GM18505 (cell line): ENCODE measurements around the gene ELOF1.
"Not testable (repeated sequence)": the region's sequence is repeated elsewhere in the genome, so short reads cannot be mapped to it uniquely, and the experiment has no call there.

Source experiments
- ATAC-seq: cut with Tn5 transposase; IDR thresholded peaks from one replicate; pipeline ENCODE4 v1.9.1; 2021; ENCODE audit not compliant: unreplicated experiment
- POLR2A ChIP-seq: IDR thresholded peaks from 4 replicates; pipeline ENCODE4 v1.6.1; 2011; ENCODE audit warnings: borderline replicate concordance; ENCODE audit not compliant: insufficient read depth, insufficient read length; ENCODE audit errors: extremely low read depth

The ELOF1 gene

DNA sequence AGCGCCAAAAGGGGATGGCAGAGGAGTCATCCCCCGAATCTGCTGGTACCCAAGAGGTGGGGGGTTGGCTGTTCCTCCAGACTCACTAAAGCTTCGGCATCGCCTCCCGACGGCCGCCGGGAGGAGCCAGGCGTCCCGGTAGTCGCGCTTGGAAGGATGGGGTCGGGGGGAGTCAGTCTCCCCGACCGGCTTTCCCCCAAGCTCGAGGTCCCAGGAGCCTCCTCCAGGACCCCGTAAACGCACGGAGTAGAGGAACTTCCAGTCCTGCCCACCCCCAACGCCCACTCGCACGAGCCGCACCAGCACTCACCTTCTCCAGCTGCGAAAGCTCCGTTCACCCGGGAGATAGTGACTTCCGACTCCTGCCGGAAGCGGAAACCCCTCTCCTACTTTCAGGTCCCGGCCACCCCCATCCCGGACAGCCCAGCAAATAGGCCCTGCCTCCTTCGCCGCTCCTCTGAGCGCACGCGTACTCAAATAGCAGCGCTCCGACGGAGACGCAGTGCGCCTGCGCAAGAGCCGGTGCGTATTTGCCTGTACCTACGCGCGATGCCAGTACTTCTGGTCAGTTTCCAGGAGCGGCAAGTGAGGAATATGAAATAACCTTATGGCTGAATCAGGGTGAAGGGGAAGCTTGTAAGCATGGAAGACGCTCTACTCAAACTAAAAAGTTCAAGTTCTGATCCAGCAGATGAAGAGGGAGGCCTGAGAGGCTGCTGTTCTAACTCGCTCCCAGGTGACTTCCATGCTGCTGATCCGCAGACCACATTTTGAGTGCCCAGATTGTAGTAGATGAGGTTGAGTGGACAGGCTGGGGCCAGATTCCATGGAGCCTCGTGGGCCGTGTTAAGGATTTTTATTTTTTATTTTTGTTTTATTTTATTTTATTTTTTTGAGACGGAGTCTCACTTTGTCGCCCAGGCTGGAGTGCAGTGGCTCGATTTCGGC lies at the start of gene ELOF1:
TSS of gene ELOF1 (minus strand) at position 350 of the 948 bp plus-strand sequence. CDS start 4,883 bp downstream, outside the sequence.
- TF ChIP-seq POLR2A = peak; percentile 89

DNA sequence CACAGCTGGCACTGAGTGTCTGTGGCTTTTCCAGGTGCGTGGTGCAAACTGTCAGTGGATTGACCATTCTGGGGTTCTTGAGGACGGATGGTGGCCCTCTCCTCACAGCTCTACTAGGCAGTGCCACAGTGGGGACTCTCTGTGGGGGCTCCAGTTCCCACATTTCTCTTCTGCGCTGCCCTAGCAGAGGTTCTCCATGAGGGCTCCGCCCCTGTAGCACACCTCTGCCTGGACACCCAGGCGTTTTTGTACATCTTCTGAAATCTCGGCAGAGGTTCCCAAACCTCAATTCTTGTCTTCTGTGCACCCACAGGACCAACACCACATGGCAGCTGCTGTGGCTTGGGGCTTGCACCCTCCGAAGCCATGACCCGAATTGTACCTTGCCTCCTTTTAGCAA lies 47.5 kb upstream of the ELOF1 start:
- TF ChIP-seq POLR2A = no peak
- ATAC-seq = no peak

More for the DNA sequence above, at the start of gene ELOF1:
- ATAC-seq = peak; percentile 72

- not testable (repeated sequence) for ATAC-seq
Observed at GRCh38 chr19:11599704-11600103, 40.7 kb upstream of the ELOF1 start.

DNA sequence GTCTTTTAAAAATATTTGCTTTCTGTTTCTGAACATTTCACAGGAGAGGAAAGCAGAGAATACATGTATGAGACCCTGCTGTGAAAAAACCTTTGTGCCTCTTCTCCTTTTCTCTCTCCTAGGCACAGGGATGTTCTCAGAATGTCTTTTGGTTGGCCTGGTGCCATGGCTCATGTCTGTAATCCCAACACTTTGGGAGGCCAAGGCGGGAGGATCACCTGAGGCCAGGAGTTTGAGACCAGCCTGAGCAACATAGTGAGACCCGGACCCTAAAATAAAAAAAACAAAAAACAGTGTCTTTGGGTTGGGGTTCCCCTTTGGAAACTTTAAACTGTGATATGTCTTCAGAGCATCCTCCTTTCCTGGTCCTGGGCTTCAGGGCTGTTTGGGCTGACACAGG lies 39.7 kb upstream of the ELOF1 start:
- no peak for TF ChIP-seq POLR2A
- ATAC-seq = no peak

DNA sequence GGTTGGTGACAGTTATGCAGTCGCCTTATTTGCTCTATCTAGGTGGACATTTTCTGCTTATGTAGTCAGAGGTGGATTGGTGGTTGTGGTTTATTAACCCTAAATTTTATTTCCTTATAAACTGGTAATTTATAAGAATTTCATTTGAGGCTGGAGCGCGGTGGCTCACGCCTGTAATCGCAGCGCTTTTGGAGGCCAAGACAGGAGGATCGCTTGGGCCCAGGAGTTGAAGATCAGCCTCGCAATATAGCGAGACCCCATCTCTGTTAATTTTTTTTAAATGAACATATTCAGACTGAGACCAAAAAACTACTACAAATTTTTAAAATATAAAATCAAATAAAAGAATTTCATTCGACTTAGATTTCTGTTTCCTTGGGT lies 39.1 kb upstream of the ELOF1 start:
- ATAC-seq = no peak
- TF ChIP-seq POLR2A = no peak

DNA sequence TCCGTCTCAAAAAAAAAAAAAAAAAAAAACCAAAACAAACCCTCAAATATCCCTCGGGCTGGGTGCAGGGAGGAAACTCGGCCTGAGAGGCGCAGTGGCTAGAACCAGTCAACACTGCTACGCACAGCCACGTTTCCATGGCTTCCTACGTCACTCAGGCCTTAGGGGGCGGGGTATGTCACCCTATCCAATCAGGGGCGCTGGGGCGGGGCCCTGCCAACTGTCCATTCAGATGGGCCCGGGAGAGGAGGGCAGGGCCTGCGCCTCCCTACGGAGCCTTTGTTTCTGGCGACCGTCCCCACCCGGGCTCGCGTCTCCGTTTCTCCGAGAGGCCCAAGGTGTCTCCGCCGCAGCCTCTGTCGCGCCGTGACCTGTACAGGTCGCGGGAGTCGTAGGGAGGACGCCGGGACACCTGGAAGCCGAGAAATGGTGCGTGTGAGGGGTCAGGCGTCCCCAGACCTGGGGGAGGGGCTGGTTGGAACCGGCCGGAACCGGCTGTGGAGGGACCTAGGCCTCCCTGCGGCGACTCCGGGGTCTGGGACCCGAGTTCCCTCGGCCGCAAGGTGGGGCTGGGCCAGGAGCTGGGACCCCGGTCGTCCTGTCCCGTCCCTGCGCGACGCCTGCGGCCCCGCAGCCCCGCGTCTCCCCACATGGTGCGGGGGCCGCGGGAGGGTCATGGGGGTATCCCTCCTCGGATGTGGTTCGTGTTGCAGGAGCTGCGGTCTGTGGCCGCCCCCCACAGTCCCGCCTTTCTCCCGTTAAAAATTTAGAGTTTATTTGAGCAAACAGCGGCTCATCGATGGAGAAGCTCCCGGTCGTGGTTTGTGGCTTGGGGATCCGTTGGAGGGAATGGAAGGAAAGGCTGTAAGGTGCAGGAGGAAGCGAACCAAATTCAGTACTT lies 38.4 kb upstream of the ELOF1 start, which contains the start of gene ZNF627:
TSS of gene ZNF627 (plus strand) at position 282 of the 901 bp plus-strand sequence. CDS start at position 427, 145 bp downstream.
- peak; percentile 95 for ATAC-seq
- peak; percentile 94 for TF ChIP-seq POLR2A

DNA sequence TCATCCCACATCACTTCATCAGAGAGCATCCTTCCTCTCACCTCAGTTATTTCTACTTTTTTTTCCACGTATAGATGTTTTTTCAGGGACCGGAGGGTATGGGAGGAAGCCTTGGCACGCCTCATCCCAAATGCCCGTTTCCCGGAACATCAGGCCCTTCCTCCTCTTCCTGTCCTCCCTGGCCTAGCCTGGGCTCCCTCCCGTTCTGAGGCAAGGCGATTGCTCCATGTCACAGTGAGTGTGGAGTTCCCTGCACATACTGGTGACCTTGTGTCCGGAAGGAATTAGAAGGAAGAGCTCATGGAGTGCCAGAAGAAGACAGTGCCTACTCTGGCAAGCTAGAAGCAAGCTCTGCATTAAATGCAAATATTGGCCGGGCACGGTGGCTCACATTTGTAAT lies 37.1 kb upstream of the ELOF1 start:
- no peak for TF ChIP-seq POLR2A

DNA sequence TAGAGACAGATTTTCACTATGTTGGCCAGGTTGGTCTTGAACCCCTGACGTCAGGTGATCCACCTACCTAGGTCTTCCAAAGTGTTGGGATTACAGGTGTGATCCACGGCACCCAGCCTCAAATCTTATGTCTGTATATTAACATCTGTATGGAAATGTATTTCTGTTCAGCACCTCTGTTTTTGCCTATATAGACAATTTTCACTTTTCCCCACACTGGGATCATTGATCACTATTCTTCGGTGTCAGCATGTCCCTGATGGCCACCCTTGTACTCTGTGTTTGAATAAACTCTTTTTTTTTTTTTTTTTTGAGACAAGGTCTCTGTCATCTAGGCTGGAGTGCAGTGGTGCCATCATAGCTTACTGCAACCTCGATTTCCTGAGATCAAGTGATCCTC lies 35.1 kb upstream of the ELOF1 start:
- ATAC-seq = no peak
- no peak for TF ChIP-seq POLR2A

More for the DNA sequence above, 37.1 kb upstream of the ELOF1 start:
- no peak for ATAC-seq

GRCh38 chr19:11587975-11588631 lies 29.1 kb upstream of the ELOF1 start:
- ATAC-seq = no peak
- TF ChIP-seq POLR2A = no peak

DNA sequence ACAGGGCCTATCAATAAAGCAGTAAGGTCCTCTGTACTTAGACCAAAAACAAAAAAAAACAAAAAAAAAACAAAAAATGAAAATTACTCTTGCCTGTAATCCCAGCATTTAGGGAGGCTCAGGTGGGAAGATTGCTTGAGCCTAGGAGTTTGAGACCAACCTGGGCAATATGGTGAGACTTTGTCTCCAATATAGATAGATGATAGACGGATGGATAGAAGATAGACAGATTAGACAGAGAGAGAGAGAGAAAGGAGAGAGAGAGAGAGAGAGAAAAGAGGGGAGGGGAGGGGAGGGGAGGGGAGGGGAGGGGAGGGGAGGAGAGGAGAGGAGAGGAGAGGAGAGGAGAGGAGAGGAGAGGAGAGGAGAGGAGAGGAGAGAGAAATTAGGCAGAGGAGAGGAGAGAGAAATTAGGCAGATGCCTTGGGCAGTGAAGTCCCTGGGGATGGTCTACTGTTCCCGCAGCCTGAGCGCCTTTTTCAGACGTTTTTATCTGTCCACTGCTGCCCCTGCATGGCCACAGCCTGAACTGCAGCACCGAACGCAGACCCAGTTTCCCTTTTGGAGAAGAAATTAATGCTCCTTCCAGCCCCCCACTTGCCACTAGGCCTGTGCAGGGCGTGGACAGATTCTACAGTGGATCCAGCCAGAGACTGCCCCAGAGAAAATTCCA lies 28.4 kb upstream of the ELOF1 start:
- TF ChIP-seq POLR2A = no peak
- no peak for ATAC-seq

- TF ChIP-seq POLR2A = no peak
- no peak for ATAC-seq
Observed at GRCh38 chr19:11586331-11586730, 27.3 kb upstream of the ELOF1 start.

DNA sequence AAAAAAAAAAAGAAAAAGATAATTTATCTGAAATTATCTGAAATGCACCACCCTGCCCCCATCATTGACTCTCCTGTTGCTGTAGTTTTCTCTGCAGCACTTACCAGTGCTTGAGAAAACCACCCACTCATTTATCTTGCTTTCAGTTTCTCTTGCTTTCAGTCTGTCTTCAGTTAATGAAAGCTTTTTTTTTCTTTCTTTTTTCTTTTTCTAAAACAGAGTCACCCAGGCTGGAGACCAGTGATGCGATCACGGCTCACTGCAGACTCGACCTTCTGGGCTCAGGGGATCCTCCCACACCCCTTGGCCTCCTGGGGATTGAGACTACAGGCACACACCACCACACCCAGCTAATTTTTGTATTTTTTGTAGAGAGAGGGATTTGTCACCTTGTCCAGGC lies 22.7 kb upstream of the ELOF1 start:
- peak; percentile 73 for ATAC-seq
- peak; percentile 15 for TF ChIP-seq POLR2A

- TF ChIP-seq POLR2A = no peak
- ATAC-seq = no peak
Observed at GRCh38 chr19:11580116-11580515, 21.1 kb upstream of the ELOF1 start.
